Duodenal mucosa (tissue), 2 donors: ENCODE measurements around the gene IGHMBP2.

ENCODE experiments used
- H3K27ac ChIP-seq: one replicate; pipeline ENCODE4 v1.7.0; 2013; ENCODE audit warnings: low read depth, low read length
- H3K27me3 ChIP-seq, 2 donors: one replicate each; pipeline ENCODE4 v1.7.0; 2013; ENCODE audit warnings: low read length in 2 of 2, control low read depth in 1 of 2; ENCODE audit not compliant: insufficient read depth in 2 of 2, control insufficient read depth in 1 of 2
- H3K36me3 ChIP-seq, 2 donors: one replicate each; pipeline ENCODE4 v1.7.0; 2013; ENCODE audit warnings: low read length in 2 of 2, control low read depth in 1 of 2; ENCODE audit not compliant: insufficient read depth in 2 of 2, control insufficient read depth in 1 of 2
- H3K4me1 ChIP-seq, 2 donors: one replicate each; pipeline ENCODE4 v1.7.0; 2013; ENCODE audit warnings: low read length in 2 of 2, control low read depth in 1 of 2; ENCODE audit not compliant: insufficient read depth in 2 of 2, control insufficient read depth in 1 of 2
- H3K4me3 ChIP-seq, 2 donors: one replicate each; pipeline ENCODE4 v1.7.0; 2013; ENCODE audit warnings: low read length in 2 of 2, low read depth in 1 of 2
- H3K9ac ChIP-seq, 2 donors: one replicate each; pipeline ENCODE4 v1.7.0; 2013; ENCODE audit warnings: low read length in 2 of 2, low read depth in 1 of 2
- H3K9me3 ChIP-seq, 2 donors: one replicate each; pipeline ENCODE4 v1.7.0; 2013; ENCODE audit warnings: low read length in 2 of 2, control low read depth in 1 of 2; ENCODE audit not compliant: control insufficient read depth in 1 of 2

Gene IGHMBP2

DNA sequence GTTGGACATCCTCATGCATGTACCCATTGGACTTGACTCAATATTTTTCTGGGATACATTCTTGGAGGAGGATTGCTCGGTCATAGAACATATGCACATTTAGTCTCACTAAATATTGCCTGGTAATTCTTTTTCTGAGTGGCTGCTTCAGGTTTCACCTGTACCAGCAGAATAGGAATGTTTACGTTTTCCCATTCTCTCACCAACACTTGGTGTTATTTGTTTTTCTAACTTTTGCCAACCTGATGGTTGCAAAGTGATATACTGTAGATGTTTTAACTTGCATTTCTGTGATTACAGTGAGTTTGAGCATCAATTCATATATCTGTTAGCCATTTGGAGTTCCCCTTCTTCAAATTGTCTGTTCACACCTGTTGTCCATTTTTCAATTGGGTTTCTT is 78.4 kb downstream of the IGHMBP2 start:
- no peak overlapping the region for H3K9ac ChIP-seq
- peaks cover 0 to 3% of the 10 kb centered on the region in 2 donors for H3K27me3 ChIP-seq
- H3K27ac ChIP-seq, result no peak overlapping the region
- H3K4me3 ChIP-seq, result no peak overlapping the region
- H3K36me3 ChIP-seq, result no peaks in the 10 kb centered on the region
- H3K9me3 ChIP-seq, result no peaks in the 10 kb centered on the region
- H3K4me1 ChIP-seq, result no peaks in the 10 kb centered on the region

DNA sequence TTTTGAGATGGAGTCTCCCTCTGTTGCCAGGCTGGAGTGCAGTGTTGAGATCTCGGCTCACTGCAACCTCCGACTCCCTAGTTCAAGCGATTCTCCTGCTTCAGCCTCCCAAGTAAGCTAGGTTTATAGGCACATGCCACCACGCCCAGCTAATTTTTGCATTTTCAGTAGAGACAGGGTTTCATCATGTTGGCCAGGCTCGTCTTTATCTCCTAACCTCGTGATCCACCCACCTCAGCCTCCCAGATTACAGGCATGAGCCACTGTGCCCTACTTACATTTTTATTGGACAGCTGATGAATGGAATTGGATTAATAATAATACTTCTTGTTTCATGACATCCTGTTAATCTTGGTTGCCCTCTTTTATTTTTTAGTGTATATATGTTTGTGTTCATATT is 80.1 kb downstream of the IGHMBP2 start:
- no peaks in the 10 kb centered on the region for H3K9me3 ChIP-seq
- H3K27ac ChIP-seq, result no peak overlapping the region
- no peaks in the 10 kb centered on the region for H3K4me1 ChIP-seq
- H3K36me3 ChIP-seq, result no peaks in the 10 kb centered on the region
- peaks cover 0 to 3% of the 10 kb centered on the region in 2 donors for H3K27me3 ChIP-seq
- no peak overlapping the region for H3K9ac ChIP-seq
- H3K4me3 ChIP-seq, result no peak overlapping the region

DNA sequence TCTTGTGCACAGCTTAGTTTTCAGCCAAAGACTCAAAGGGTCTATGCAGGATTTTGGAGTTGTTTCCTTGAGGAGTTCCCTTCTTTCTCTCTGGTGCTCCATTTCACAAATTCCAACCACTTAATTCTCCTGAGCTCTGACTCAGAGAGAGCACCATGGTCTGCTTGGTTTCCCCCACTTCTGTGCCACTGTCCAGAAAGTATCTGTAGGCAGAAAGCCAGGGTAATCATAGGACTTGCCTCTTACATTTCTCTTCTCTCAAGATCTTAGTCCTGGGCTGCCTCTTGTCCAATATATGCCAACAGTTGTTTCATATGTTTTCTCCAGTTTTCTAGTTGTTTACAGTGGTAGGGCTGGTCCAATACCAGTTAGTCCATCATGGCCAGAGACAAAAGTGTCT is 83.5 kb downstream of the IGHMBP2 start:
- Histone ChIP-seq H3K4me3 (no peak overlapping the region), H3K36me3 (no peaks in the 10 kb centered on the region), H3K27ac (no peak overlapping the region), H3K9ac (no peak overlapping the region), H3K27me3 (peaks cover 3 to 12% of the 10 kb centered on the region in 2 donors), H3K4me1 (no peaks in the 10 kb centered on the region), H3K9me3 (no peaks in the 10 kb centered on the region)

DNA sequence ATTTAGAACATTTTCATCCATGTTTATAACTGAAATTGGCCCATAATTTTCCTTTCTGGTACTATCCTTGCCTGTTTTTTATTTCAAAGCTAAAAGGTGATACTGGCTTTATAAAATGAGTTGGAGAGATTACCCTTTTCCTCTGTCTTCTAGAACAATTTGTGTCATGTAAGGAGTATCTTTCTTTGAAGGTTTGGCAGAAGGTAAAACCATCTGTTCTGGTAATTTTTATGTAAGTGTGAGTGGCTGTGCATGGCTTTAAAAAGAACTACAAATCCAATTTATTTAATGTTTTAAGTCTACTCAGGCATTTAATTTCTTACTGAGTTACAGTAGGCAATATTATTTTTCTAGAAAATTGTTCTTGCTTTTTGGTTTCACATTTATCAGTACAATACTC is 84.8 kb downstream of the IGHMBP2 start:
- Histone ChIP-seq H3K9me3 (no peaks in the 10 kb centered on the region), H3K36me3 (no peaks in the 10 kb centered on the region)

More for the DNA sequence above, 84.8 kb downstream of the IGHMBP2 start:
- Histone ChIP-seq H3K27ac (no peak overlapping the region), H3K9ac (no peak overlapping the region), H3K27me3 (peaks cover 8 to 17% of the 10 kb centered on the region in 2 donors), H3K4me3 (no peak overlapping the region), H3K4me1 (no peaks in the 10 kb centered on the region)
